Measurements from ENCODE around the gene OR4D10. TPM values are rescaled to one million over a fixed set of nuclear protein-coding genes. Genes with fewer than 3 reads are reported as not detected.

The OR4D10 gene
- polyA plus RNA-seq, 1 donor: not detected

GRCh38 chr11:59528711-59529110, 55.6 kb downstream of the OR4D10 start:
- no peak for DNase-seq

Other genes with a start within 250 kb of the OR4D10 start
- not detected for gene OR5AN1, start 114.4 kb upstream of the OR4D10 start, polyA plus RNA-seq (ENCODE audit: insufficient read length)
- 0.03 TPM for gene OR5A2, start 46.9 kb upstream of the OR4D10 start, polyA plus RNA-seq (ENCODE audit: insufficient read length)
- 0.03 TPM for gene OR5A1, start 36.8 kb upstream of the OR4D10 start, polyA plus RNA-seq (ENCODE audit: insufficient read length)
- not detected for gene OR4D6, start 16.4 kb upstream of the OR4D10 start, polyA plus RNA-seq (ENCODE audit: insufficient read length)
- not detected for gene OR4D11, start 30.3 kb downstream of the OR4D10 start, polyA plus RNA-seq (ENCODE audit: insufficient read length)
- gene OR4D9, start 38.2 kb downstream of the OR4D10 start, polyA plus RNA-seq (ENCODE audit: insufficient read length): 0.07 TPM
- 61.6 TPM for gene OSBP, start 142.5 kb downstream of the OR4D10 start, polyA plus RNA-seq (ENCODE audit: insufficient read length)
- gene PATL1, start 195.7 kb downstream of the OR4D10 start, polyA plus RNA-seq (ENCODE audit: insufficient read length): 55.0 TPM
- gene OR10V1, start 240.5 kb downstream of the OR4D10 start, polyA plus RNA-seq (ENCODE audit: insufficient read length): not detected

Data from left kidney (tissue), 2 donors.